Endometrial microvascular endothelial cells (primary cell): ENCODE data around the gene COMT. TPM values are rescaled to one million over a fixed set of nuclear protein-coding genes. Genes with fewer than 3 reads are reported as not detected.

Experiments used
- in situ Hi-C: cut with HindIII; loops from 2 replicates; pipeline ENCODE4 v1.10.0; 2017; ENCODE audit warnings: low sequenced_read_pairs, low pct_unique_long_range_greater_than_20kb; ENCODE audit errors: inconsistent ontology term
- total RNA-seq: library from RNA; depleted of rRNA; stranded (reverse); fragments of >200 nt; gene quantifications from one replicate; pipeline ENCODE4 v1.2.3, GENCODE V29; 2015; ENCODE audit errors: inconsistent ontology term

COMT gene
- total RNA-seq, 1 donor from 2014 or later = 332 TPM

GRCh38 chr22:19972652-19973550, 31.3 kb downstream of the COMT start:
- in situ Hi-C loops = loop anchor here (10.0 to 25.0 kb wide), 2 partner anchors 52 to 139 kb away; partner anchors contain the start of genes RANBP1, TANGO2 and TRMT2A

GRCh38 chr22:19973551-19974267, 32.1 kb downstream of the COMT start:
- in situ Hi-C loops = loop anchor here (10.0 to 25.0 kb wide), 2 partner anchors 51 to 139 kb away; partner anchors contain the start of genes RANBP1, TANGO2 and TRMT2A

- in situ Hi-C loops = loop anchor here (10.0 to 25.0 kb wide), 2 partner anchors 50 to 138 kb away; partner anchors contain the start of genes RANBP1, TANGO2 and TRMT2A
Measured at GRCh38 chr22:19974268-19974861, 32.8 kb downstream of the COMT start.

GRCh38 chr22:19974935-19975706, 33.5 kb downstream of the COMT start:
- in situ Hi-C loops = loop anchor here (10.0 to 25.0 kb wide), 2 partner anchors 50 to 137 kb away; partner anchors contain the start of genes RANBP1, TANGO2 and TRMT2A

- in situ Hi-C loops = loop anchor here (10.0 kb wide), 1 partner anchor 49 kb away; the partner anchor contains the start of gene TANGO2
Measured at GRCh38 chr22:19975707-19976035, 34.1 kb downstream of the COMT start.

GRCh38 chr22:19976671-19977070, 35.1 kb downstream of the COMT start:
- in situ Hi-C loops = loop anchor here (10.0 kb wide), 1 partner anchor 48 kb away; the partner anchor contains the start of gene TANGO2

- in situ Hi-C loops = loop anchor here (10.0 kb wide), 1 partner anchor 47 kb away; the partner anchor contains the start of gene TANGO2
Measured at GRCh38 chr22:19977296-19978243, 36.0 kb downstream of the COMT start.

- in situ Hi-C loops = loop anchor here (10.0 kb wide), 1 partner anchor 46 kb away; the partner anchor contains the start of gene TANGO2
Measured at GRCh38 chr22:19978748-19979147, 37.2 kb downstream of the COMT start.

GRCh38 chr22:19979712-19980493, 38.3 kb downstream of the COMT start:
- in situ Hi-C loops = loop anchor here (10.0 kb wide), 1 partner anchor 45 kb away; the partner anchor contains the start of gene TANGO2

GRCh38 chr22:19980766-19981165, 39.2 kb downstream of the COMT start:
- in situ Hi-C loops = no loop called here

- in situ Hi-C loops = no loop called here
Measured at GRCh38 chr22:19981171-19981960, 39.8 kb downstream of the COMT start.

GRCh38 chr22:19981961-19982920, 40.7 kb downstream of the COMT start:
- in situ Hi-C loops = no loop called here

GRCh38 chr22:19982991-19983578, 41.5 kb downstream of the COMT start:
- in situ Hi-C loops = no loop called here

- in situ Hi-C loops = no loop called here
Measured at GRCh38 chr22:19983741-19984140, 42.2 kb downstream of the COMT start.
